Trophoblast cell (in vitro differentiated cells and primary cell): ENCODE results near the gene ALOX15.

Source experiments
- DNase-seq, 2 donors: peaks; one replicate each; pipeline ENCODE4 v3.0.0-alpha.2; 2016
- H2AFZ ChIP-seq: 2 replicates; pipeline ENCODE4 v1.6.1; 2013; ENCODE audit warnings: low read length, moderate library complexity, mild to moderate bottlenecking; ENCODE audit not compliant: insufficient read depth, poor library complexity
- H2AK5ac ChIP-seq: 2 replicates; pipeline ENCODE4 v1.6.1; 2013; ENCODE audit warnings: mild to moderate bottlenecking, low read length
- H2BK120ac ChIP-seq: 2 replicates; pipeline ENCODE4 v1.6.1; 2013; ENCODE audit warnings: low read length, mild to moderate bottlenecking, moderate library complexity; ENCODE audit not compliant: insufficient read depth, poor library complexity
- H2BK12ac ChIP-seq: 2 replicates; pipeline ENCODE4 v1.6.1; 2013; ENCODE audit warnings: mild to moderate bottlenecking, low read length, moderate library complexity
- H2BK5ac ChIP-seq: 2 replicates; pipeline ENCODE4 v1.6.1; 2013; ENCODE audit warnings: low read length, low read depth, moderate library complexity, mild to moderate bottlenecking; ENCODE audit not compliant: poor library complexity
- H3K14ac ChIP-seq: 2 replicates; pipeline ENCODE4 v1.6.1; 2013; ENCODE audit warnings: mild to moderate bottlenecking, low read length
- H3K18ac ChIP-seq: 2 replicates; pipeline ENCODE4 v1.6.1; 2013; ENCODE audit warnings: mild to moderate bottlenecking, low read length
- H3K23ac ChIP-seq: 2 replicates; pipeline ENCODE4 v1.6.1; 2013; ENCODE audit warnings: low read length
- H3K27ac ChIP-seq: 2 replicates; pipeline ENCODE4 v1.5.1; 2013; ENCODE audit warnings: low read depth, mild to moderate bottlenecking, inconsistent platforms, low read length, moderate library complexity
- H3K27me3 ChIP-seq: 2 replicates; pipeline ENCODE4 v1.6.1; 2013; ENCODE audit warnings: inconsistent platforms, mild to moderate bottlenecking, low read length, moderate library complexity; ENCODE audit not compliant: insufficient read depth
- H3K36me3 ChIP-seq, 2 experiments: 1 replicate in 1 of 2; 2 replicates in 1 of 2; pipeline ENCODE4 v1.6.1; 2013; ENCODE audit warnings: low read length in 2 of 2, mild to moderate bottlenecking in 2 of 2, moderate library complexity in 1 of 2; ENCODE audit not compliant: insufficient read depth in 2 of 2, control insufficient read depth in 1 of 2
- H3K4ac ChIP-seq: 2 replicates; pipeline ENCODE4 v1.6.1; 2013; ENCODE audit warnings: low read depth, mild to moderate bottlenecking, low read length, moderate library complexity
- H3K4me1 ChIP-seq, 2 experiments: 1 replicate in 1 of 2; 2 replicates in 1 of 2; pipeline ENCODE4 v1.6.1; 2013; ENCODE audit warnings: low read length in 2 of 2, mild to moderate bottlenecking in 2 of 2, moderate library complexity in 1 of 2; ENCODE audit not compliant: insufficient read depth in 2 of 2, control insufficient read depth in 1 of 2
- H3K4me2 ChIP-seq: 2 replicates; pipeline ENCODE4 v1.6.1; 2013; ENCODE audit warnings: inconsistent platforms, mild to moderate bottlenecking, low read length, moderate library complexity
- H3K4me3 ChIP-seq: 2 replicates; pipeline ENCODE4 v1.5.1; 2013; ENCODE audit warnings: mild to moderate bottlenecking, low read depth, low read length, inconsistent platforms
- H3K79me1 ChIP-seq: one replicate; pipeline ENCODE4 v1.6.1; 2013; ENCODE audit warnings: low read length
- H3K79me2 ChIP-seq: 2 replicates; pipeline ENCODE4 v1.6.1; 2013; ENCODE audit warnings: low read length, mild to moderate bottlenecking; ENCODE audit not compliant: control insufficient read depth, insufficient read depth, poor library complexity
- H3K9ac ChIP-seq: 2 replicates; pipeline ENCODE4 v1.6.1; 2013; ENCODE audit warnings: mild to moderate bottlenecking, low read length
- H3K9me3 ChIP-seq: 2 replicates; pipeline ENCODE4 v1.6.1; 2013; ENCODE audit warnings: low read depth, mild to moderate bottlenecking, control low read depth, inconsistent platforms, low read length; ENCODE audit not compliant: insufficient read depth
- H4K12ac ChIP-seq: 2 replicates; pipeline ENCODE4 v1.6.1; 2013; ENCODE audit warnings: low read depth, mild to moderate bottlenecking, low read length, moderate library complexity
- H4K8ac ChIP-seq: 2 replicates; pipeline ENCODE4 v1.6.1; 2013; ENCODE audit warnings: low read depth, mild to moderate bottlenecking, low read length, moderate library complexity
- H4K91ac ChIP-seq: one replicate; pipeline ENCODE4 v1.6.1; 2013; ENCODE audit warnings: low read depth, mild to moderate bottlenecking, low read length, moderate library complexity
- WGBS: extraction: QIAGEN DNeasy Blood & Tissue Kit; methylation state at CpG from one replicate; pipeline ENCODE4 v1.1.7; 2013; ENCODE audit warnings: missing lambda C conversion rate; ENCODE audit not compliant: insufficient read length, insufficient coverage; ENCODE audit errors: extremely low coverage; 5-methylcytosine and 5-hydroxymethylcytosine counted together

Gene ALOX15

GRCh38 chr17:4672055-4672630 lies 30.7 kb upstream of the ALOX15 start:
- Histone ChIP-seq H3K27ac (no peak overlapping the region), H3K14ac (no peak overlapping the region), H2BK5ac (no peak overlapping the region), H2AFZ (no peak overlapping the region), H3K4me1 (no peaks in the 10 kb centered on the region), H4K12ac (no peak overlapping the region), H3K9me3 (no peaks in the 10 kb centered on the region), H3K18ac (no peak overlapping the region), H4K8ac (no peak overlapping the region), H3K4me3 (no peak overlapping the region), H3K23ac (no peak overlapping the region), H3K79me1 (no peaks in the 10 kb centered on the region), H2BK120ac (no peak overlapping the region), H3K36me3 (peaks cover 57 to 61% of the 10 kb centered on the region in 2 experiments), H4K91ac (no peak overlapping the region), H2AK5ac (no peak overlapping the region), H3K4me2 (no peak overlapping the region), H3K9ac (no peak overlapping the region), H3K79me2 (no peaks in the 10 kb centered on the region), H3K27me3 (no peaks in the 10 kb centered on the region), H2BK12ac (no peak overlapping the region), H3K4ac (no peak overlapping the region)
- no CpG with 5 or more reads among the region's 9 CpGs for WGBS
- no peak for DNase-seq

- Histone ChIP-seq H2BK12ac (no peak overlapping the region), H3K4me1 (no peaks in the 10 kb centered on the region), H4K12ac (no peak overlapping the region), H3K4me2 (no peak overlapping the region), H3K9me3 (no peaks in the 10 kb centered on the region), H2BK120ac (no peak overlapping the region), H4K8ac (no peak overlapping the region), H3K23ac (no peak overlapping the region), H3K27me3 (no peaks in the 10 kb centered on the region), H3K27ac (no peak overlapping the region), H3K4ac (no peak overlapping the region), H3K79me1 (no peaks in the 10 kb centered on the region), H3K14ac (no peak overlapping the region), H3K18ac (no peak overlapping the region), H3K79me2 (no peaks in the 10 kb centered on the region), H4K91ac (no peak overlapping the region), H2BK5ac (no peak overlapping the region), H3K4me3 (no peak overlapping the region), H3K36me3 (peaks cover 13 to 14% of the 10 kb centered on the region in 2 experiments), H3K9ac (no peak overlapping the region), H2AFZ (no peak overlapping the region), H2AK5ac (no peak overlapping the region)
- DNase-seq: no peak
- no CpG with 5 or more reads among the region's 4 CpGs for WGBS
These were observed 25.7 kb upstream of the ALOX15 start for GRCh38 chr17:4667166-4667565.

GRCh38 chr17:4666296-4666695 lies 24.8 kb upstream of the ALOX15 start:
- Histone ChIP-seq H2BK120ac (no peak overlapping the region), H3K18ac (no peak overlapping the region), H3K14ac (no peak overlapping the region), H3K9ac (no peak overlapping the region), H2AFZ (no peak overlapping the region), H3K27me3 (no peaks in the 10 kb centered on the region), H3K4me3 (no peak overlapping the region), H3K4ac (no peak overlapping the region), H3K36me3 (peaks cover 6 to 8% of the 10 kb centered on the region in 2 experiments), H4K91ac (no peak overlapping the region), H3K23ac (no peak overlapping the region), H3K27ac (no peak overlapping the region), H2AK5ac (no peak overlapping the region), H4K12ac (no peak overlapping the region), H3K9me3 (no peaks in the 10 kb centered on the region), H2BK12ac (no peak overlapping the region), H3K4me1 (no peaks in the 10 kb centered on the region), H2BK5ac (no peak overlapping the region), H4K8ac (no peak overlapping the region), H3K4me2 (no peak overlapping the region), H3K79me2 (no peaks in the 10 kb centered on the region), H3K79me1 (no peaks in the 10 kb centered on the region)
- DNase-seq: peak in 1 of 2 donors; percentile 12
- WGBS: no CpG with 5 or more reads among the region's 5 CpGs

GRCh38 chr17:4665027-4665426 lies 23.5 kb upstream of the ALOX15 start:
- Histone ChIP-seq H2AFZ (no peak overlapping the region), H4K91ac (no peak overlapping the region), H3K18ac (no peak overlapping the region), H2AK5ac (no peak overlapping the region), H3K27ac (no peak overlapping the region), H3K4me1 (no peaks in the 10 kb centered on the region), H2BK12ac (no peak overlapping the region), H3K36me3 (no peaks in the 10 kb centered on the region), H2BK5ac (no peak overlapping the region), H3K4ac (no peak overlapping the region), H3K79me1 (no peaks in the 10 kb centered on the region), H4K8ac (no peak overlapping the region), H2BK120ac (no peak overlapping the region), H3K79me2 (no peaks in the 10 kb centered on the region), H3K4me2 (no peak overlapping the region), H3K9ac (no peak overlapping the region), H4K12ac (no peak overlapping the region), H3K23ac (no peak overlapping the region), H3K4me3 (no peak overlapping the region), H3K27me3 (no peaks in the 10 kb centered on the region), H3K9me3 (no peaks in the 10 kb centered on the region), H3K14ac (no peak overlapping the region)
- DNase-seq: no peak
- no CpG with 5 or more reads among the region's 9 CpGs for WGBS
